ENCODE data around the gene RNF13.

RNF13 gene

GRCh38 chr3:149801639-149802038 is 11.4 kb upstream of the RNF13 start:
- no peak for TF ChIP-seq CTCF (IDR thresholded peaks at IDR 0.05; ENCODE audit: extremely low read depth, missing control alignments)
- DNase-seq (ENCODE audit: low spot score), result no peak

GRCh38 chr3:149806171-149806778 is 6.7 kb upstream of the RNF13 start:
- DNase-seq (ENCODE audit: low spot score), result no peak
- TF ChIP-seq CTCF (IDR thresholded peaks at IDR 0.05; ENCODE audit: extremely low read depth, missing control alignments), result no peak

GRCh38 chr3:149808209-149808829 is 4.7 kb upstream of the RNF13 start:
- peak; percentile 58 for DNase-seq (ENCODE audit: low spot score)
- peak; percentile 81 for TF ChIP-seq CTCF (IDR thresholded peaks at IDR 0.05; ENCODE audit: extremely low read depth, missing control alignments)

GRCh38 chr3:149809699-149810098 is 3.3 kb upstream of the RNF13 start:
- TF ChIP-seq CTCF (IDR thresholded peaks at IDR 0.05; ENCODE audit: extremely low read depth, missing control alignments), result no peak
- no peak for DNase-seq (ENCODE audit: low spot score)

- DNase-seq (ENCODE audit: low spot score), result no peak
- no peak for TF ChIP-seq CTCF (IDR thresholded peaks at IDR 0.05; ENCODE audit: extremely low read depth, missing control alignments)
Measured at GRCh38 chr3:149810846-149811245, 2.2 kb upstream of the RNF13 start.

- DNase-seq (ENCODE audit: low spot score), result no peak
- no peak for TF ChIP-seq CTCF (IDR thresholded peaks at IDR 0.05; ENCODE audit: extremely low read depth, missing control alignments)
Measured at GRCh38 chr3:149812165-149812605, 830 bp upstream of the RNF13 start.

GRCh38 chr3:149813367-149814281 is 609 bp downstream of the RNF13 start:
- no peak for TF ChIP-seq CTCF (IDR thresholded peaks at IDR 0.05; ENCODE audit: extremely low read depth, missing control alignments)
- no peak for DNase-seq (ENCODE audit: low spot score)
